HepG2 (cell line): ENCODE measurements around the gene AQP7. TPM values are rescaled to one million over a fixed set of nuclear protein-coding genes. Genes with fewer than 3 reads are reported as not detected.
"Not testable (repeated sequence)": the region's sequence is repeated elsewhere in the genome, so short reads cannot be mapped to it uniquely, and the experiment has no call there.

Experiments used
- ARNTL ChIP-seq: sonication (generic); formaldehyde crosslinking; IDR thresholded peaks from 2 replicates; pipeline ENCODE4 v1.4.0; 2020; ENCODE audit warnings: mild to moderate bottlenecking, missing genetic modification reagents
- ATF4 ChIP-seq, 2 experiments: fragments of 450-650 bp in 1 of 2; sonication (generic) in 1 of 2; formaldehyde crosslinking; IDR thresholded peaks; 2 replicates each; pipeline versions ENCODE4 v1.5.0 to v1.8.0; 2020 to 2022; ENCODE audit warnings: mild to moderate bottlenecking in 1 of 2, missing genetic modification reagents in 1 of 2
- ELF3 ChIP-seq: IDR thresholded peaks from 2 replicates; pipeline ENCODE4 v1.6.1; 2016; ENCODE audit warnings: missing genetic modification reagents, missing compliant biosample characterization
- HNRNPL ChIP-seq: fragments of 200-400 bp; formaldehyde crosslinking; IDR thresholded peaks from 2 replicates; pipeline ENCODE4 v1.6.1; 2017; ENCODE audit warnings: mild to moderate bottlenecking, low read depth, low read length
- MYPOP ChIP-seq: sonication (generic); formaldehyde crosslinking; IDR thresholded peaks from 2 replicates; pipeline ENCODE4 v1.8.1; 2023; ENCODE audit warnings: mild to moderate bottlenecking, moderate library complexity, missing genetic modification reagents
- NCOA2 ChIP-seq: sonication (generic); formaldehyde crosslinking; IDR thresholded peaks from 2 replicates; pipeline ENCODE4 v1.8.0; 2022; ENCODE audit warnings: inconsistent platforms
- RFX5 ChIP-seq: IDR thresholded peaks from 2 replicates; pipeline ENCODE4 v1.6.1; 2011; ENCODE audit warnings: low read depth, low read length, improper control_type of control experiment
- RXRA ChIP-seq: sonication (generic); formaldehyde crosslinking; IDR thresholded peaks from 2 replicates; pipeline ENCODE4 v1.5.1; 2020; ENCODE audit warnings: missing genetic modification reagents
- SAP130 ChIP-seq: IDR thresholded peaks from 2 replicates; pipeline ENCODE4 v1.6.1; 2016; ENCODE audit warnings: low read depth
- ZNF598 ChIP-seq: sonication (generic); formaldehyde crosslinking; IDR thresholded peaks from 2 replicates; pipeline ENCODE4 v1.5.1; 2020; ENCODE audit warnings: mild to moderate bottlenecking, missing genetic modification reagents, borderline replicate concordance
- polyA plus RNA-seq, 8 experiments: library from polyadenylated mRNA; depleted of rRNA in 3 of 8; stranded (reverse) in 7 of 8; unstranded in 1 of 8; fragments of >200 nt; fragmentation: Illumina TruSeq in 4 of 8; extraction: Trizol in 4 of 8; gene quantifications; 2 replicates each; pipeline versions ENCODE4 v1.2.1 to v1.2.3, GENCODE V29; 2011 to 2016; ENCODE audit warnings: low read depth in 4 of 8, missing spikeins in 1 of 8, mixed read lengths in 1 of 8; ENCODE audit not compliant: insufficient read depth in 1 of 8
- total RNA-seq, 5 experiments: library from RNA; depleted of rRNA; stranded (reverse); fragments of >200 nt; fragmentation: Illumina TruSeq; extraction: Trizol; gene quantifications; 2 replicates each; pipeline ENCODE4 v1.2.3, GENCODE V29; 2016; ENCODE audit warnings: low read depth in 1 of 5
- TF ChIP-seq, protein P1 (sequence below), 2 experiments: fragments of 450-650 bp in 1 of 2; sonication (generic) in 1 of 2; formaldehyde crosslinking in 1 of 2; IDR thresholded peaks; 2 replicates each; pipeline versions ENCODE4 v1.6.1 to v1.8.0; 2016 to 2022; ENCODE audit warnings: antibody characterized with exemption in 1 of 2, mild to moderate bottlenecking in 1 of 2, missing genetic modification reagents in 1 of 2
- TF ChIP-seq, protein P2 (sequence below), 2 experiments: sonication (generic) in 1 of 2; formaldehyde crosslinking in 1 of 2; IDR thresholded peaks; 2 replicates each; pipeline versions ENCODE4 v1.4.0 to v1.6.1; 2018 to 2020; ENCODE audit warnings: missing genetic modification reagents in 2 of 2, borderline replicate concordance in 1 of 2, low read depth in 1 of 2, mild to moderate bottlenecking in 1 of 2, missing biosample characterization in 1 of 2

The AQP7 gene
- total and polyA plus RNA-seq, 2 of the 13 experiments (the other 11 are each of a cell fraction or from before 2014, with no cell fraction given), result 1.9 to 2.1 TPM

GRCh38 chr9:33391111-33391771 is 11.1 kb downstream of the AQP7 start (continued):
- TF ChIP-seq, protein P1, sequence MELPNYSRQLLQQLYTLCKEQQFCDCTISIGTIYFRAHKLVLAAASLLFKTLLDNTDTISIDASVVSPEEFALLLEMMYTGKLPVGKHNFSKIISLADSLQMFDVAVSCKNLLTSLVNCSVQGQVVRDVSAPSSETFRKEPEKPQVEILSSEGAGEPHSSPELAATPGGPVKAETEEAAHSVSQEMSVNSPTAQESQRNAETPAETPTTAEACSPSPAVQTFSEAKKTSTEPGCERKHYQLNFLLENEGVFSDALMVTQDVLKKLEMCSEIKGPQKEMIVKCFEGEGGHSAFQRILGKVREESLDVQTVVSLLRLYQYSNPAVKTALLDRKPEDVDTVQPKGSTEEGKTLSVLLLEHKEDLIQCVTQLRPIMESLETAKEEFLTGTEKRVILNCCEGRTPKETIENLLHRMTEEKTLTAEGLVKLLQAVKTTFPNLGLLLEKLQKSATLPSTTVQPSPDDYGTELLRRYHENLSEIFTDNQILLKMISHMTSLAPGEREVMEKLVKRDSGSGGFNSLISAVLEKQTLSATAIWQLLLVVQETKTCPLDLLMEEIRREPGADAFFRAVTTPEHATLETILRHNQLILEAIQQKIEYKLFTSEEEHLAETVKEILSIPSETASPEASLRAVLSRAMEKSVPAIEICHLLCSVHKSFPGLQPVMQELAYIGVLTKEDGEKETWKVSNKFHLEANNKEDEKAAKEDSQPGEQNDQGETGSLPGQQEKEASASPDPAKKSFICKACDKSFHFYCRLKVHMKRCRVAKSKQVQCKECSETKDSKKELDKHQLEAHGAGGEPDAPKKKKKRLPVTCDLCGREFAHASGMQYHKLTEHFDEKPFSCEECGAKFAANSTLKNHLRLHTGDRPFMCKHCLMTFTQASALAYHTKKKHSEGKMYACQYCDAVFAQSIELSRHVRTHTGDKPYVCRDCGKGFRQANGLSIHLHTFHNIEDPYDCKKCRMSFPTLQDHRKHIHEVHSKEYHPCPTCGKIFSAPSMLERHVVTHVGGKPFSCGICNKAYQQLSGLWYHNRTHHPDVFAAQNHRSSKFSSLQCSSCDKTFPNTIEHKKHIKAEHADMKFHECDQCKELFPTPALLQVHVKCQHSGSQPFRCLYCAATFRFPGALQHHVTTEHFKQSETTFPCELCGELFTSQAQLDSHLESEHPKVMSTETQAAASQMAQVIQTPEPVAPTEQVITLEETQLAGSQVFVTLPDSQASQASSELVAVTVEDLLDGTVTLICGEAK (IDR thresholded peaks at IDR 0.05), result not testable (repeated sequence)
- TF ChIP-seq, protein P1 (CRISPR knock-in tag; IDR thresholded peaks at IDR 0.05), result peak; percentile 28; the same call in 1 of the 2 replicates
- TF ChIP-seq RXRA (CRISPR knock-in tag) (peak; percentile 88), RFX5 (peak; percentile 34; the same call in 1 of the 2 replicates), ZNF598 (CRISPR knock-in tag) (peak; percentile 36; the same call in 1 of the 2 replicates), ARNTL (CRISPR knock-in tag) (peak; percentile 97), SAP130 (CRISPR knock-in tag) (peak; percentile 94), MYPOP (CRISPR knock-in tag) (0 out of 2 replicates have a peak, but pooled peaks have one; percentile 30), ATF4 (CRISPR knock-in tag; IDR thresholded peaks at IDR 0.05) (peak in 1 of 2 experiments; percentile 29; a peak in 1 of 4 replicates), ELF3 (CRISPR knock-in tag) (peak; percentile 66; the same call in 1 of the 2 replicates), HNRNPL (0 out of 2 replicates have a peak, but pooled peaks have one; percentile 33), NCOA2 (CRISPR knock-in tag) (peak; percentile 39; the same call in 1 of the 2 replicates)
- TF ChIP-seq, protein P2, sequence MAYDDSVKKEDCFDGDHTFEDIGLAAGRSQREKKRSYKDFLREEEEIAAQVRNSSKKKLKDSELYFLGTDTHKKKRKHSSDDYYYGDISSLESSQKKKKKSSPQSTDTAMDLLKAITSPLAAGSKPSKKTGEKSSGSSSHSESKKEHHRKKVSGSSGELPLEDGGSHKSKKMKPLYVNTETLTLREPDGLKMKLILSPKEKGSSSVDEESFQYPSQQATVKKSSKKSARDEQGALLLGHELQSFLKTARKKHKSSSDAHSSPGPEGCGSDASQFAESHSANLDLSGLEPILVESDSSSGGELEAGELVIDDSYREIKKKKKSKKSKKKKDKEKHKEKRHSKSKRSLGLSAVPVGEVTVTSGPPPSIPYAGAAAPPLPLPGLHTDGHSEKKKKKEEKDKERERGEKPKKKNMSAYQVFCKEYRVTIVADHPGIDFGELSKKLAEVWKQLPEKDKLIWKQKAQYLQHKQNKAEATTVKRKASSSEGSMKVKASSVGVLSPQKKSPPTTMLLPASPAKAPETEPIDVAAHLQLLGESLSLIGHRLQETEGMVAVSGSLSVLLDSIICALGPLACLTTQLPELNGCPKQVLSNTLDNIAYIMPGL (CRISPR knock-in tag; IDR thresholded peaks at IDR 0.05; ENCODE audit: borderline replicate concordance in 1 of 2, low read depth in 1 of 2), result peak in 1 of 2 experiments; percentile 34; a peak in 1 of 4 replicates
